ENCODE measurements around the gene ITM2A.
A peak's percentile ranks its signal among the peaks of the same experiment; 100 is the strongest.

Gene ITM2A

GRCh38 chrX:79365591-79365990 lies 1.5 kb downstream of the ITM2A start:
- TF ChIP-seq CTCF (IDR thresholded peaks at IDR 0.05; ENCODE audit: low read length) (no peak), EZH2 (IDR thresholded peaks at IDR 0.05; ENCODE audit: borderline replicate concordance, low read length) (no peak)
- 0 out of 2 replicates have a peak, but pooled peaks cover 3% of the 10 kb centered on the region for H3K36me3 ChIP-seq (ENCODE audit: insufficient read depth, low read length)
- H2AFZ ChIP-seq (ENCODE audit: low read length): no peak overlapping the region
- H3K4me2 ChIP-seq (ENCODE audit: low read length): peak overlapping the region; percentile 68
- no peaks in the 10 kb centered on the region for H3F3A ChIP-seq (ENCODE audit: insufficient read depth, low read length)
- peak overlapping the region; percentile 69 for H3K9ac ChIP-seq (ENCODE audit: low read length)
- peak overlapping the region; percentile 71 for H3K4me3 ChIP-seq (ENCODE audit: low read depth, low read length, poor library complexity, severe bottlenecking)
- no peak overlapping the region for H3K27ac ChIP-seq (ENCODE audit: low read depth, low read length, poor library complexity, severe bottlenecking)
- no peaks in the 10 kb centered on the region for H3K9me2 ChIP-seq (ENCODE audit: low read depth, low read length)
- no peaks in the 10 kb centered on the region for H3K27me3 ChIP-seq (ENCODE audit: insufficient read depth, low read length)
- no peaks in the 10 kb centered on the region for H4K20me1 ChIP-seq (ENCODE audit: insufficient read depth, low read length)
- H3K79me2 ChIP-seq (ENCODE audit: insufficient read depth, low read length): no peaks in the 10 kb centered on the region
- H3K4me1 ChIP-seq (ENCODE audit: insufficient read depth, low read length, severe bottlenecking): peaks cover 29% of the 10 kb centered on the region
- no peaks in the 10 kb centered on the region for H3K9me3 ChIP-seq (ENCODE audit: low read length)

- Histone ChIP-seq H3K9me3 (ENCODE audit: low read length) (no peaks in the 10 kb centered on the region), H3K4me1 (ENCODE audit: insufficient read depth, low read length, severe bottlenecking) (peaks cover 29% of the 10 kb centered on the region), H3K4me3 (ENCODE audit: low read depth, low read length, poor library complexity, severe bottlenecking) (no peak overlapping the region), H4K20me1 (ENCODE audit: insufficient read depth, low read length) (no peaks in the 10 kb centered on the region), H3K4me2 (ENCODE audit: low read length) (no peak overlapping the region), H3K27me3 (ENCODE audit: insufficient read depth, low read length) (no peaks in the 10 kb centered on the region), H3K79me2 (ENCODE audit: insufficient read depth, low read length) (no peaks in the 10 kb centered on the region), H3K27ac (ENCODE audit: low read depth, low read length, poor library complexity, severe bottlenecking) (no peak overlapping the region), H2AFZ (ENCODE audit: low read length) (no peak overlapping the region), H3K9me2 (ENCODE audit: low read depth, low read length) (no peaks in the 10 kb centered on the region), H3K9ac (ENCODE audit: low read length) (no peak overlapping the region), H3F3A (ENCODE audit: insufficient read depth, low read length) (no peaks in the 10 kb centered on the region), H3K36me3 (ENCODE audit: insufficient read depth, low read length) (0 out of 2 replicates have a peak, but pooled peaks cover 3% of the 10 kb centered on the region)
- TF ChIP-seq CTCF (IDR thresholded peaks at IDR 0.05; ENCODE audit: low read length) (no peak), EZH2 (IDR thresholded peaks at IDR 0.05; ENCODE audit: borderline replicate concordance, low read length) (no peak)
Observed at GRCh38 chrX:79364306-79364705, 2.8 kb downstream of the ITM2A start.

GRCh38 chrX:79361192-79361870 lies 5.8 kb downstream of the ITM2A start:
- H3F3A ChIP-seq (ENCODE audit: insufficient read depth, low read length): no peaks in the 10 kb centered on the region
- H3K36me3 ChIP-seq (ENCODE audit: insufficient read depth, low read length): 0 out of 2 replicates have a peak, but pooled peaks cover 3% of the 10 kb centered on the region
- peaks cover 15% of the 10 kb centered on the region for H3K4me1 ChIP-seq (ENCODE audit: insufficient read depth, low read length, severe bottlenecking)
- H4K20me1 ChIP-seq (ENCODE audit: insufficient read depth, low read length): no peaks in the 10 kb centered on the region
- H3K79me2 ChIP-seq (ENCODE audit: insufficient read depth, low read length): no peaks in the 10 kb centered on the region
- H3K4me3 ChIP-seq (ENCODE audit: low read depth, low read length, poor library complexity, severe bottlenecking): no peak overlapping the region
- no peaks in the 10 kb centered on the region for H3K9me2 ChIP-seq (ENCODE audit: low read depth, low read length)
- no peak overlapping the region for H3K9ac ChIP-seq (ENCODE audit: low read length)
- no peak overlapping the region for H3K27ac ChIP-seq (ENCODE audit: low read depth, low read length, poor library complexity, severe bottlenecking)
- TF ChIP-seq CTCF (IDR thresholded peaks at IDR 0.05; ENCODE audit: low read length): no peak
- no peak for TF ChIP-seq EZH2 (IDR thresholded peaks at IDR 0.05; ENCODE audit: borderline replicate concordance, low read length)
- no peaks in the 10 kb centered on the region for H3K27me3 ChIP-seq (ENCODE audit: insufficient read depth, low read length)
- H3K4me2 ChIP-seq (ENCODE audit: low read length): no peak overlapping the region
- no peak overlapping the region for H2AFZ ChIP-seq (ENCODE audit: low read length)
- H3K9me3 ChIP-seq (ENCODE audit: low read length): no peaks in the 10 kb centered on the region

Measured in OCI-LY1 (cell line).